WERI-Rb-1 (cell line): ENCODE results near the gene NRM.
A peak's percentile ranks its signal among the peaks of the same experiment; 100 is the strongest.

Experiments
- DNase-seq: peaks from one replicate; pipeline ENCODE4 v3.0.0-alpha.2; 2020
- H3K27ac ChIP-seq: fragments of 250-450 bp; sonication (Bioruptor Pico); 2 replicates; pipeline ENCODE4 v1.5.1; 2020; ENCODE audit warnings: mild to moderate bottlenecking, moderate library complexity
- H3K27me3 ChIP-seq: fragments of 250-450 bp; sonication (Bioruptor Pico); 2 replicates; pipeline ENCODE4 v1.5.1; 2021; ENCODE audit warnings: mild to moderate bottlenecking, low read depth, moderate library complexity; ENCODE audit not compliant: insufficient read depth, severe bottlenecking
- H3K36me3 ChIP-seq: fragments of 250-450 bp; sonication (Bioruptor Pico); 2 replicates; pipeline ENCODE4 v1.5.1; 2020; ENCODE audit warnings: mild to moderate bottlenecking, moderate library complexity
- H3K4me3 ChIP-seq: 2 replicates; pipeline ENCODE4 v1.5.1; 2011; ENCODE audit warnings: low read depth, mild to moderate bottlenecking, control low read depth, low read length
- H3K9me3 ChIP-seq: fragments of 250-450 bp; sonication (Bioruptor Pico); 2 replicates; pipeline ENCODE4 v1.5.1; 2021; ENCODE audit warnings: mild to moderate bottlenecking, moderate library complexity; ENCODE audit not compliant: severe bottlenecking
- CTCF ChIP-seq: IDR thresholded peaks from 2 replicates; pipeline ENCODE4 v1.5.1; 2011; ENCODE audit warnings: low read depth, mild to moderate bottlenecking, control low read depth, inconsistent platforms, low read length

The NRM gene

DNA sequence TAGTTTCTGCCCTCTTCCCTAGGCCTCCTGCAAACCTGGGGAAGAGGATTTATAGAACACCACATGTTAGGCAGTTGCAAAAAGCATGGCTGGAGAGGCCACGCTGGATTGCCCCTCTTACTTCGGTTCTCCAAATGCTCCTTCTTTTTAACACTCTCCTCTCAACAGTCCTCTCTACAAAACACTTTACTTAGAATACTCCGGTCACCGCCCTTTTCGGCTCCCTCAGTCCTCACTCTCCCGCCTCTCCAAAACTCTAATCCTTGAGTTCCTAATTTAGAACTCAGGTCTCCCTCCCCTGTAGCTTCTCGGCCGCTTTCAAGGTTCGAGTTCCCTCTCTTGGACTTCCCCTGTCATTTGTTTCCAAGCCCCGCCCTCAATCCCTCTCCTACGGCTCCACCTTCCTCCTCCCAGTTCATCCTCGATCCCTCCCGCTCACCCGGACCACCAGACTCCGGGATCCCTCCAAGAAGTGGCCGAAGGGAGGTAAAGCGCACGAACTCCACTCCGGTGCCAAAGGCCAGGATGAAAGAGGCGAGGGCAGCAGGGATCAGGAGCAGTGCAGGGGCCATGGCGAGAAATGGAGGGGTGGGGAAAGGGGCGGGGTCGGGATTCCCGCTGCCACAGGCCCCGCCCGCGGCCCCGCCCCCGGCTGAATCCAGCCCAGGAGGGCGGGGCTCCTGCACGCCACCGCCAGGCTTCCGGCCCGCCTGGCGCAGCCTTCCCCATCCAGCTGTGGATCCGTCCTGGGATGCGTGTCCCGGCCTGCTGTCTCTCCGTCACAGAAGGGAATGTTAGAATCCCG, at the start of gene NRM:
Gene NRM, minus strand, starts transcription at position 582 of the 805 bp plus-strand sequence. Its CDS starts 10 bp downstream, at position 572.
- peak; percentile 96 for DNase-seq
- Histone ChIP-seq H3K27me3 (no peaks in the 10 kb centered on the region), H3K4me3 (peak within 1 kb of the TSS; percentile 91), H3K9me3 (no peaks in the 10 kb centered on the region), H3K27ac (peak within 1 kb of the TSS; percentile 91), H3K36me3 (peaks cover 22% of the 10 kb centered on the region)
- no peak for TF ChIP-seq CTCF

- Histone ChIP-seq H3K27ac (no peak overlapping the region; the same call in 1 of the 2 replicates), H3K4me3 (no peak overlapping the region), H3K27me3 (no peaks in the 10 kb centered on the region), H3K9me3 (peaks cover 11% of the 10 kb centered on the region), H3K36me3 (peaks cover 60% of the 10 kb centered on the region)
- TF ChIP-seq CTCF: no peak
- DNase-seq: no peak
Measured at GRCh38 chr6:30740540-30740870, 49.7 kb upstream of the NRM start.

GRCh38 chr6:30738532-30738931, 47.7 kb upstream of the NRM start:
- no peak overlapping the region for H3K4me3 ChIP-seq
- peak overlapping the region; percentile 26 for H3K27ac ChIP-seq
- TF ChIP-seq CTCF: no peak
- peaks cover 4% of the 10 kb centered on the region for H3K9me3 ChIP-seq
- H3K27me3 ChIP-seq: no peaks in the 10 kb centered on the region
- H3K36me3 ChIP-seq: peaks cover 78% of the 10 kb centered on the region
- no peak for DNase-seq

- H3K27me3 ChIP-seq: no peaks in the 10 kb centered on the region
- no peaks in the 10 kb centered on the region for H3K9me3 ChIP-seq
- no peak overlapping the region for H3K4me3 ChIP-seq
- TF ChIP-seq CTCF: no peak
- no peak for DNase-seq
- no peak overlapping the region for H3K27ac ChIP-seq
- peaks cover 93% of the 10 kb centered on the region for H3K36me3 ChIP-seq
Measured at GRCh38 chr6:30735668-30736314, 45.0 kb upstream of the NRM start.

GRCh38 chr6:30732237-30732943, 41.6 kb upstream of the NRM start:
- no peak for TF ChIP-seq CTCF
- Histone ChIP-seq H3K27me3 (no peaks in the 10 kb centered on the region), H3K36me3 (peaks cover 92% of the 10 kb centered on the region), H3K27ac (peak overlapping the region; percentile 84), H3K4me3 (no peak overlapping the region), H3K9me3 (no peaks in the 10 kb centered on the region)
- no peak for DNase-seq
